Hepatic stellate cell (primary cell): ENCODE data around the gene CRISP1.
"Not testable (repeated sequence)": the region's sequence is repeated elsewhere in the genome, so short reads cannot be mapped to it uniquely, and the experiment has no call there.

Source experiments
- DNase-seq: peaks from one replicate; pipeline ENCODE4 v3.0.0; 2011; ENCODE audit warnings: low spot score

Gene CRISP1, protein sequence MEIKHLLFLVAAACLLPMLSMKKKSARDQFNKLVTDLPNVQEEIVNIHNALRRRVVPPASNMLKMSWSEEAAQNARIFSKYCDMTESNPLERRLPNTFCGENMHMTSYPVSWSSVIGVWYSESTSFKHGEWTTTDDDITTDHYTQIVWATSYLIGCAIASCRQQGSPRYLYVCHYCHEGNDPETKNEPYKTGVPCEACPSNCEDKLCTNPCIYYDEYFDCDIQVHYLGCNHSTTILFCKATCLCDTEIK

DNA sequence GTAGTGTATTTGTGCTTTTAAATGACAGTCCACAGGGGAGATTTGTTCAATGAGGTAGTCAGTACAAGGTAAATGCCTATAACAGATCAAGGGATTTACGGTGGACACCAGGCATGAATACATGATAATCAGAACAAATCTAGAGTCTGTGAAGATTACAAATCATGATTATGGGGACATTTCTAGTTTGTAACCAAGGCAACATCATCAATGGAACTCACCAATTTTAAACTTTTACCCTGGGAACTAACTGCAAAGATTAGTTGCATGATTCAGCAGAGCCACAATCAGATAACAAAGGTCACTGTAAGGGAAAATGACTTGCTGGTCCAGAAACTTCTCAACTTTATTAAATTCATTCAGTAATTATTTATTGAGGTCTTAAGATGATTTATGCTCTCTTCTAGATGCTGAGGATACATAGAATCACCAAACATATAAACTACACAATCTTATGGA, at the start of gene CRISP1:
TSS of gene CRISP1 (minus strand) at position 51 of the 459 bp plus-strand sequence. CDS start 9,135 bp downstream, outside the sequence.
- DNase-seq = no peak

DNA sequence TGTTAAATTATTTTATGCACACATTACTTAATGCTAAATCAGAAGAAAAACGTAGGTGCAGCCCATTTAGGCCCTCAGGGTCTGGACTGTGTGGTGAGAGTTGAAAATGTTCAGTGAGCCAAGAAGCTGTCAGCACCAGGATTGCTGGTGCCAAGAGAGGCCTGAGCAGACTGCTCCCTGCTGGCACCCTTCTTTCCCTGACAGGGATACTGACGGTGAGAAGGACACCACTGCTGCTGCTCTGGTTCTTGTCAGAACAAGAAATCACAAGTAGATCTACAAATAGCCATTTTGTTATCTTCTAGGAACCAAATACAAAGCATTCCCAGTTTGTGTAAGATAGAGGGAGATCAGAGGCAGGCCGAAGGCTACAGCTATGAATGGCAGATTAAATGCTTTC, 48.7 kb upstream of the CRISP1 start:
- DNase-seq = no peak

DNA sequence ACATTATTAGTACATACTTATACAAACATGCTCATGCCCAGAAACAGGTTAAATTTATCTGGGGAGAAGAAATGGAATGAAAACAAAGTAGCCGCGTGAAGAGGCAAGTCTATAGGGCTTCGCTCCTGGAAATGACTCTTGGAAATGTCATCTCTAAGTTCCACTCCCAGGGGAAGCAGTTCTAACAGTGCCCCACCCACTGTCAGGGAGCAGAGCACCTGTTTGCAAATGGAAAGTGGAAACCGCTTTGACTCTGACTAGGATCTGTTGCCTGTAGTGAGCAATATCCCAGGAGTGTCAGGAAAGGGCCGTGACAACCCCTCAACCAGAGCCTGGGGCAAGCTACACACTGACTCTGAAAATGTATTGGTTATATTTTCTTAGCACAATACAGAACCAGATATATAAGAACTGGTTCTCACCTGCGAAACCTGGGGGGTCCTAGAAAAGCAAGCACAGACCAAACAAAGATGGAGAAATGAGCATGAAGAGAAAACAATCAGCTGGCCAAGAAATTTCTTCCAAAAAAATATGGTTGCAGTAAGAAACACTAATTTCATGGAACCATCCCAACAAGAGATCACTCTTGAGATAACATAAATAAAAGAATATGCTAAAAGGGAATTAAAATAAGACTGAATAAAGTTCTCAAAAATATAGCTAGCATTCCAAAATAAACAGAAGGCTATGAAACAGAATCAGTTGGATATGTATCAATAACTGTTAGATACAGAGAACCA, 47.5 kb upstream of the CRISP1 start:
- no peak for DNase-seq

DNA sequence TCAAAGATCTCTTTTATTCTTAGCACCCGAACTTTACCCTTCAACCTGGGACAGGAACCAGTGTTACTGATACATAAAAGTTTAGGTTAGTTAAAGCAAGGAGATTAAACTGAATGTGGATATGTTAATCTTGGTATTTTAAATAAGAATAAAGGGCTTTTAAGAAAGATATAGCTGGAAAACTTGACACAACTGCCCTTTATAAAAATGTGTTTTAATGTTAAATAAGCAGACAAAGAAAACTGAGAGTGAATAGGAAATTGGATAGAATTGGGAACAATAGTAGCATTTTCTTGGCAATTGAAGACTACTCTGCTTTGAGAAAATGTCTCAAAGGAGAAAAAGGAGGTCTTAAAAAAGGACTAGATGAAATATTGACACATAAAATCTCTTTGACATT, 45.9 kb upstream of the CRISP1 start:
- no peak for DNase-seq

DNA sequence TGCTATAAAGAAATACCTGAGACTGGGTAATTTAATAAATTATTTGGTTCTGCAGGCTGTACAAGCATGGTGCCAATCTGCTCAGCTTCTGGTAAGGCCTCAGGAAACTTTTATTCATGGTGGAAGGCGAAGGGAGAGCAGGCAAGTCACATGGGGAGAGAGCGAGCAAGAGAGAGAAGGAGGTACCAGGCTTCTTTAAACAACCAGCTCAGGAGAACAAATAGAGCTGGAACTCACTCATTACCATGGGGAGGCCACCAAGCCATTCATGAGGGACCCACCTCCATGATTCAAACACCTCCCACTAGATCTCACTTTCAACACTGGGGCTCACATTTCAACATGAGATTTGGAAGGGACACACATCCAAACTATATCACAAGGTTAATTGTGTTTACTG, 44.9 kb upstream of the CRISP1 start:
- no peak for DNase-seq

DNA sequence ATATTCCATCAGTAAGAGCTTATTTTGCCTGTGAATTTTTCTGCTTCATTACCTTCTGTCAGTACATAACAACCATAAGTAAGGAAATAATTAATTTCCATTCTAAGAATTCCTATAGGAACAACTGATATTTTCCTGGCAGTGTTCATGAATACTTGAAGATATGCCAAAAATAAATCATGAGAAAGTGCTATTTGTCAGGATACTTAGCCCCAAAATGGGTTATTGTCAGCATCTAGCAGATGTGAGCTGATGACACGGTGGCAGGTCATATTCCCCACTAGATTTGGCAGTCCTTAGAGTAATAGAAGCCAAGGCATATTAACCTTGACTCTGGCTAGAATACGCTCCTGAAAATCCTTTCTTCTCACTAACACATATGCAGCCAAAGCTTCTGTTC, 43.2 kb upstream of the CRISP1 start:
- no peak for DNase-seq

DNA sequence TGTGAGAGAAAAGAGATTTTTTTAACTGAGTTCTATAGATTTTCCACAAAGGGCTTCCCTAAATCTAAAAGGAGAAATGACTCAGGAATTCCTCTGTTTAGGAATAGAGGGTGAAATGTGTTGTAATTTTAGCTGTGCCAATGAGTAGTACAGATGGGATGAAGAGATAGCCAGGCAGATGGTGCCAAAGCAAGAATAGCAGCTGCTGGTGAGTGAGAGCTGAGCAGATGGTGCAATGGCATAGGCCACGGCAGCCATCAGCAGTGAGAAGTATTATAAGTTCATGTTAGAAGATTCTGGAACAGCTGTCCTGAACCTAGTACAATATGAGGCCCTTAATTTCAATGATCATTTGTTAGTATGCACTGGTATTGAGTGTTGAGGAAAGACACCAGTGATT, 40.2 kb upstream of the CRISP1 start:
- no peak for DNase-seq

DNA sequence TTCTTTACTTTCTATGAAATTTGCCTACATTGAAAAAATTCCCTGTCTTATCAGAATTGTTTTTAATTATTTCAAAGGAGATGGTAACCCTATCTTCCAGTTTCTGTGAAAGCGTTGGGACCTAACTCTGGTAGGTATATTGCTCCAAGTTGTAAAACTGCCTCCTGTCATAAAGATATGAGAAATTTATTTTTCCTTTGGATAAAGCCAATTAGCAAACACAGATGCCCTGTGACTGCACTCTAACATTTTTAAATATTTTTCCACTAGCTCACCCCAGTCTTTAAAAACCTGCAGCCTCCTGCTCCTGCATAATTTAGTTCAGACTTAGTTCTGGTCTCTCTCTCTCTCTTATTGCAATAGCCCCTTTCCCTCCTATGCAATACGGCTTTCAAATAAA, 39.0 kb upstream of the CRISP1 start:
- DNase-seq = no peak

DNA sequence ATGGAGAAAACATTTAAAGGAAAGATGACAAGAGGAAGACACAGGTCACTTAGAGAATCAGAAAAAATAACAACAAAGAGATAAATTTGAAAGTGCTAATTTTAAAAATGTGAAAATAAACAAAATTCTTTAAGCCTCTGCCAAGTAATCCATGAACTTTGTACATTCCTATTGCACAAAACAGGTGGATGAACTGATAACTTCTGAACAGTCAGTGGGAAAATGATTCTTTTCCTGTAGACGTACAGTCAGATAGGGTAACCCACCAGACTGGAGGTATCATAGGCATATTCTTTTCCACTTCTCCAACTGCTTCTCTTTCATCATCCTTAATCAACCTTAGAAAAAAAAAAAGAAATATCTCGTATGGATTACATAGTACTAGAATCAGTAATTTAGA, 36.5 kb upstream of the CRISP1 start:
- DNase-seq = no peak

DNA sequence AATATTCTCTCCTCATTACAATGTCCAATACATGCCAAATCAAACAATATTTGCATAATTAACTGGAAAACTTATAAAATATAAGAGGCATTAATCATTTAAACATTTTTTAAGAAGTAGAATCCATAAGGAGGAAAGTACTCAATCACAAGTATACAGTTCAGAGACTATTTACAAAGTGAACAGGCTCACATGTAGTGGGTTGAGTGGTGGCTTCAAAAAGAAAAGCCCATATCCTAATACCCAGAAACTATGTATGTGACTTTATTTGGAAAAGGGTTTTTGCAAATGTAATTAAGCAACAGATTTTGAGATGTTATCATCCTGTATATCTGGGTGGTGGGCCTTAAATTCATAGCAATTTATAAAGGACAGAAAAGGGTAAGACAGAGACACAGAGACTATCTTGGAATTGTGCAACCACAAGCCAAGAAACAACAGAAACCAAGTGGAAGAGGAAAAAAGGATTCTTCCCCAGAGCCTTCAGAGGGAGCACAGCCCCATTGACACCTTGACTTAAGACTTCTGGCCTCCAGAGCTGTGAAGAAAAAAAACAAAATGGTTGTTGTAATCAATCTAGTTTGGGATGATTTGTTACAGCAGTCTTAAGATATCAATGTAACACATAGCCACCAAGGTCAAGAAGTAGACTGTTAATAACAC, 32.7 kb upstream of the CRISP1 start:
- no peak for DNase-seq

DNA sequence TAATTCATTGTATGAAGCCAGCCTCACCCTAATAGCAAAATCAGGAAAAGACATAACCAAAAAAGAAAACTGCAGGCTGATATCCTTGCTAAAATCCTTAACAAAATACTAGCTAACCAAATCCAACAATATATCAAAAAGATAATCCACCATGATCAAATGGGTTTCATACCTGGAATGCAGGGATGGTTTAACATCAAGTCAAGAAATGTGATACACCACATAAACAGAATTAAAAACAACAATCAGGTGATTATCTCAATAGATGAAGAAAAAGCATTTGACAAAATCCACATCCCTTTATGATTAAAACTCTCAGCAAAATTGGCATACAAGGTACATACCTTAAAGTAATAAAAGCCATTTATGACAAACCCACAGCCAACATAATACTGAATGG, 29.2 kb upstream of the CRISP1 start:
- not testable (repeated sequence) for DNase-seq

DNA sequence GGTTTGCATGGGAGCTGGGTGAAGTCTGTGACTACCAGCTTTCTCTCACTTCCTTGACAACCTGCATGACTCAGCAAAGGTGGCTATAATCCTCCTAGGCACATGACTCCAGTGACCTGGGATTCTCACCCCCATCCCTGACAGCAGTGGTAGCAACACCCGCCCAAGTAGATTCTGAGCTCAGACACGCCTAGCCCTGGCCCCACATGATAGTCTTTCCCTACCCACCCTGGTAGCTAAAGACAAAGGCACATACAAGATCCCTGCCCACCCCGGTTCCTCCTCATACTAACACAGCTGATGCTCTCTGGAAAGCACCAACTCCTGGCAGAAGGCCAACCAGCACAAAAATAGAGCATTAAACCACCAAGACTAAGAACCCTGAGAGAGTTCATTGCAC, 25.9 kb upstream of the CRISP1 start:
- DNase-seq = no peak

DNA sequence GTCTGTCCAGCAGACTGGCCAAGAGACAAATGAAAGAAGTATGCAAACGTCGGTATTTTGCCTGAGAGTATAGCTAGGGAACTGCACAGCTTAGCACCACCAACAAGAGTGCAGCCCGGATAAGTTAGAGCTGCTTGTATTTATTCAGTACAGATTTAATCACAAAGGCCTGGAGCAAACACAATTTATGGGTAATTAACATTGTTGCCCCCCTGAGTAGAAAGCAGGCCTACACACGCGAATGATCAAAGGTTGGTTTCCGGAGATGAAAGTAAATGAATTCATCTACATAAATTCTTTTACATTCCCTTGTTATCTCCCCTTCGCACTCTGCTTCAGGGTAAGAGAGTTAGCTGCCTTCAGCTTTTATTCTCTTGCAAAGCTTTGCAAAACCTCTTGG, 24.7 kb upstream of the CRISP1 start:
- no peak for DNase-seq

DNA sequence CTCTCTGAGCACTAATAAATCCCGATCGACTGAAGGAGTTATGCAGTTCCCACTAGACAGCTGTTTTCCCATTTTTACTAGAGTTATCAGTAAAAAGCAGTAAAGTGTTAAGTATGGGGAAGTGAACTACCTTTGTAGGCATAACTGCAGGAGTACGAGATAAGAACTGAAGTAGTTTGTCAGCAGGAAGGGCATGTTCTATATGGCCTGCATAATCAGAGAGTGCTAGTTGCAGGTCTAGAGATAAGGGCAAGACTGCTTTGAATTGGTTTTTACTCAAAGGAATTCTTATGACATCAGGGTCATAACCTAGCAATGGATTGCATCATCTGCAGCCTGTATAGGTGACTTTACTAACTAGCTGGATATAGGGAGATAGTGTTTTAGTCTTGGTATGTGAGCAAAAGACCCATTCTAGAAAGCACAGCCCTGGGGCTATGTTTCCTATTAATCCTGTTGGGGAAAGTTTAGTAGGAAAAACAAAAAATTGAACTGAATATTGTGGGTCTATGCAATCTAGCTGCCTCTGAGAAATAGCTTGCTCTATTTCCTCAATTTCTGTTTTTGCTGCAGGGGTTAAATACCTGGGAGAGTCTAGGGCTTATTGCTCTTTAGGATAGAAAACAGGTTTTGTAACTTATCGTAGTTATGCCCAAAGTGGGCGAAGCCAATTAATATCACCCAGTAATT, 22.6 kb upstream of the CRISP1 start:
- no peak for DNase-seq

DNA sequence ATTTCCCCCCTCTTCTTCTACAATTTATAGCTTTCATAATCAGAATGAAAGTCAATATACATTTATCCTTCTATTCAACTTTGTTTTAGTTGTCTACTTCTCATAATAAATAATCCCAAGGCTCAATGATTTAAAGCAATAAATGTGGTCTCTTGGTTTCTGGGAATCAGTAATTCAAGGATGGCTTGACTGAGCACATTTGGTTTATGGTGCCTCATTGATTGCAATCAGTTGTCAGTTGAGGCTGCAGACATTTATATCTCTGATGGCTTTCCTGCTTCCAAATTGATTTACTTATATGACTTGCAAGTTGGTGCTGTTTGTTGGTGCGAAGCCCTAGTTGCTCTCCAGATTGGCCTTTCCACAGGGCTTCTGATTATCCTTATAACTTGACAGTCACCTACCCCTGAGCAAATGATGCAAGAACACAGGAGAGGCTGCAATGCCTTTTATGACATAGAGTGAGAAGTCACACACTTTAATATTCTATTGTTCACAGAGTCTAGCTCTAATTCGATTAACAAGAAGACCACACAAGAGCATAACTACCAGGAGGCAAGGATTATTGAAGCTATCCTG, 2.7 kb upstream of the CRISP1 start:
- no peak for DNase-seq

DNA sequence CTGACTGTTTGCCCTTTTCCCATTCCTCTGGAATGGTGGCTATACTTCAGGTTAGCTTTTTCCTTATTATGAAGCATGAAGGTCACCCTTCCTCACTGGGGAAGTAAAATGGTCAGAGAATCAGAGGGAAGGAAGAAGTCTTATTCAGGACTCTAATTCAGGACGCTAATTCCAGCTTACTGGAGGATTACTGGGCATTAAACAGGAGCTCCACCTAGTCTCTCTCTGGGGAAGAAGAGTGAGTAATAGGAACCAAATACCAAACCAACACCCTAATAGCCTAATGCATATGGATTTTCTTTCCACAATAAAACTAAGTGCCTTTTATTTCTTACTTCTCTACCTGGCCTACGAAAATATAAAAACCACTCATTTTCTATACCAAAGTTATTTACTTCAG, 10.1 kb downstream of the CRISP1 start:
- DNase-seq = no peak

DNA sequence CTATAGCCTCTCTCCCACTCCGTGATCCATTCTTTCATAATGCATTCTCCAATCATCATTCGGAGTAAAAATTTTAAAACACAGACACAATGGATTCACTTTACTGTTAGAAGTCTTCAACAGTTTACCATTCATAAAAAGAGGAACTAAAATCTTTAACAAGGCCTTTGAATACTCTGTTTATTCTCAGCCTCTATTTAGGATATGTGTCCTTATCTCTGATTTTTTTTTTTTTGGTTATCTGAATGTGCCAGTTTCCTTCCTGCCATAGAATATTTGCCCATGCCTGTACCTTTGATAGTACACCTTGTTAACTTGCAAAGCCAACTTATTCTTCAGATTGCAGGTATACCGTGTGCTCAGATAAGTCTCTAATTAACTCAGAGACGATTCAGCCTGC, 11.1 kb downstream of the CRISP1 start:
- no peak for DNase-seq

DNA sequence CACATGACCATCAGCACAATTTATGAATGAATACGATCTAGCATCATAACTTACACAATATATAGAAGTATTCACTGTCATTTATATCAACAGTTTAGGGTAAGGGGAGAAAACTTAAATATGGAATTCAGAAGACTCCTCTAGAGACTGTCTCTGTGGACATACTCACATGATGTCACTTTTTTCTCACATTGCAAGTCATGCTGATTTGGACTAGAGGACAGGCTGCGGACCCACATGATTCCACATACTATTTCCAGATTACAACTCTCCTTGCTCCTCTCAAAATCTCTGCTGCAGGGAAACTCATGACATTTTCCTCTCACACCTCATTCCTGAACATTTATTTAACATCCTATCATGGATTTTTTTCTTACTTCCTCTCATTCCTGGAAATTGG, 13.4 kb downstream of the CRISP1 start:
- DNase-seq = no peak

DNA sequence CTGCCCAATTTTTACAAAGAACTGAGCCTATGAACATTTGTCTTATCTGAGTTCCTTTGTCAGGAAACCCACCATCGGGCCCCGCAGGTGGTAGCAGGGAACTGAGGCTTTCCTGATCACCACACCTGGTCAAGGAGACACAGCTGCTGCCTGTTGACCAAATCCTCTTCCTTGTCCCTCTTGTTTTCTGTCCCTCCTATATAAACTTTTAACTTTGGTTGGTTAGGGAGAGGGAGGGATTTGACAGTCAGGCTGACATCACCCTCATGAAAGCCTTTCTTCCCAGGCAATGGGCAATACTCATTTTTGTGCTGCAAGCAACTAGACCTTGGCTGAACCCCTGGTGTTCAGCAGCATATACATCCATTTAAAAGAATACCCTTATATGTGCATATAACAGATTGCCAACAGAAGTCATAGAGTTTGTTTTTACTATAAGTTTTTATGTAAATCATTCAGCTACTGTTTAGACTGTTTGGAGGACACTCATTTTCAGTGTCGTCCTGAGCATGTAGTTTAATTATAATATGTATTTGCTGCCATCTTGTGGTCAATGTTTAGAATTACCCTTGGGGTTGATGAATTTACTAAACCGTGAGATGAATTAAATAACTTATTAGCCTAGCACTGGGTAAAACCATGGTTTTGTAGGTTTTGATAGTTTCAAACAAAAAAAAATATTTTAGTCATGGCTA, 17.0 kb downstream of the CRISP1 start:
- peak; percentile 4 for DNase-seq

DNA sequence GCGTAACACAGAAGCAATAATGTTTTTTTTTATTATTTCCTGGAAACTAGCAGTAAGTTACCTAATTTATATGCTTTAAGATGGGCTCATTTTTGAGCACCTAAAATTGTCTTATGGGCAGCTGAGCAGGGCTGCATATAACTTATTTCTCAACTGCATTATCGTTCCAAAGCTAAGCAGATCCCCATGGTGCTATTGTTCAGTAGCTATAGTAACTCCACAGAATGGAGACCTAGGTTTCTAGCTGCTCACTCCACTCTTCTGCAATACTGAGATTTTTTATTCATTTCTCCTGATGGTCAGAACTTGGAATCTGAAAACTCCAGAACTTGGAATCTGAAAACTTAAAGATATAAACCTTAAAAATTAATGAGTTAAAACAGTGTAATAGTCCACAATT, 18.7 kb downstream of the CRISP1 start:
- no peak for DNase-seq

DNA sequence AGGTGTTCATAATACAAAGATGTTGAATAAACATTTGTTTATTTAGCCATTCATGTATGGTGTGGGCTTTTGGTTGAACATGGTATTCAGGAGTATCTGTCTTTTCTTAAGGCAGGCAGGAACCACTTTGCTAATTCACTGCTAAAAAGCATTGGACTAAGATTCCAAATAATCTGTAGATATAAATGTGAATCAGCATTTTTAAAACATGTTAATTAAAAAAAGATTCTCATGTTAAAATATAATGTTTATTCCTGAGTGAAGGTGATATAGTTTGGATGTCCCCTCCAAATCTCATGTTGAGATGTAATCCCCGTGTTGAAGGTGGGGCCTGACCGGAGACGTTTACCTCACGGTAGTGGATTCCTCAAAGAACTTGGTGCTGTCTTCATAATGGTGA, 19.3 kb downstream of the CRISP1 start:
- DNase-seq = no peak

DNA sequence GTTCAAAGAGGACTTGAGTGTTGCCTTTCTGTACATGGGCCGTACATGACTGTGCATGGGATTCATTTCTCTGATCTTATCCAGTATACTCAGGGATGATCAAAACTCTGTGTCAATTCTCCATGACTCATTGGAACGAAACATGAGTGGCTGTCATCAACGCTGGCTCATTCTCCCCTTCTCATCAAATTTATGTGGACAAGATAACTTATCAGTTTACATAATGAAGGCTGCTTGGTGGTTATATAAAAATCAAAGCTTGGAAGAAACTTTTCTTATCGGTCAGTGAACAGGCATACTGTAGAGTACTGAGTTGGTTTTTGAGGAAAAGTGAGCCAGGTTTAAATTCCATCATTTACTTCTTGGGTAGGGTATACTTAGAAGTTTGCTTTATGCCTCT, 24.9 kb downstream of the CRISP1 start:
- DNase-seq = no peak
